ENCODE data around the gene ABCG5.

Gene ABCG5

GRCh38 chr2:43880471-43880870 lies 41.8 kb upstream of the ABCG5 start:
- H3K4me3 ChIP-seq (ENCODE audit: low read depth, low read length) = no peak overlapping the region
- no peak for TF ChIP-seq CTCF (IDR thresholded peaks at IDR 0.05; ENCODE audit: low read depth, low read length)
- DNase-seq (ENCODE audit: low read depth, low spot score) = no peak
- in situ Hi-C loops (cut with HindIII; ENCODE audit: low sequenced_read_pairs) = no loop called here

- no peak for TF ChIP-seq CTCF (IDR thresholded peaks at IDR 0.05; ENCODE audit: low read depth, low read length)
Observed at GRCh38 chr2:43879261-43879660, 40.6 kb upstream of the ABCG5 start.

GRCh38 chr2:43877782-43878464 lies 39.3 kb upstream of the ABCG5 start:
- no peak overlapping the region for H3K4me3 ChIP-seq (ENCODE audit: low read depth, low read length)
- TF ChIP-seq CTCF (IDR thresholded peaks at IDR 0.05; ENCODE audit: low read depth, low read length) = peak; percentile 99
- in situ Hi-C loops (cut with HindIII; ENCODE audit: low sequenced_read_pairs) = no loop called here
- peak; percentile 58 for DNase-seq (ENCODE audit: low read depth, low spot score)

More at GRCh38 chr2:43879261-43879660, 40.6 kb upstream of the ABCG5 start:
- peak; percentile 63 for DNase-seq (ENCODE audit: low read depth, low spot score)
- H3K4me3 ChIP-seq (ENCODE audit: low read depth, low read length) = no peak overlapping the region
- in situ Hi-C loops (cut with HindIII; ENCODE audit: low sequenced_read_pairs) = no loop called here

GRCh38 chr2:43874776-43875451 lies 36.3 kb upstream of the ABCG5 start:
- DNase-seq (ENCODE audit: low read depth, low spot score) = no peak
- in situ Hi-C loops (cut with HindIII; ENCODE audit: low sequenced_read_pairs) = no loop called here
- no peak for TF ChIP-seq CTCF (IDR thresholded peaks at IDR 0.05; ENCODE audit: low read depth, low read length)
- no peak overlapping the region for H3K4me3 ChIP-seq (ENCODE audit: low read depth, low read length)

- in situ Hi-C loops (cut with HindIII; ENCODE audit: low sequenced_read_pairs) = no loop called here
- no peak for DNase-seq (ENCODE audit: low read depth, low spot score)
Observed at GRCh38 chr2:43872151-43872550, 33.5 kb upstream of the ABCG5 start.

GRCh38 chr2:43855292-43855691 lies 16.7 kb upstream of the ABCG5 start:
- H3K4me3 ChIP-seq (ENCODE audit: low read depth, low read length) = no peak overlapping the region
- TF ChIP-seq CTCF (IDR thresholded peaks at IDR 0.05; ENCODE audit: low read depth, low read length) = no peak
- in situ Hi-C loops (cut with HindIII; ENCODE audit: low sequenced_read_pairs) = no loop called here
- DNase-seq (ENCODE audit: low read depth, low spot score) = no peak

More at GRCh38 chr2:43872151-43872550, 33.5 kb upstream of the ABCG5 start:
- H3K4me3 ChIP-seq (ENCODE audit: low read depth, low read length) = no peak overlapping the region
- no peak for TF ChIP-seq CTCF (IDR thresholded peaks at IDR 0.05; ENCODE audit: low read depth, low read length)

Data from astrocyte of the spinal cord (primary cell).